ENCODE data around the gene KCNMA1.

- TF ChIP-seq POLR2AphosphoS5 (IDR thresholded peaks at IDR 0.05; ENCODE audit: insufficient read depth in 1 of 2, low read depth in 1 of 2) (no peak), CTCF (IDR thresholded peaks at IDR 0.05) (no peak)
Measured at GRCh38 chr10:77592510-77592909, 45.1 kb downstream of the KCNMA1 start.

Data from vagina (tissue), 2 donors.